HepG2 (cell line): ENCODE results near the gene PTGR2. TPM values are rescaled to one million over a fixed set of nuclear protein-coding genes. Genes with fewer than 3 reads are reported as not detected.

Experiments used
- BHLHE40 ChIP-seq: IDR thresholded peaks from 2 replicates; pipeline ENCODE4 v1.6.1; 2011; ENCODE audit warnings: low read length, improper control_type of control experiment
- CBX2 ChIP-seq, 2 experiments: fragments of 200-600 bp in 1 of 2; sonication (generic); formaldehyde crosslinking in 1 of 2; IDR thresholded peaks; 2 replicates each; pipeline versions ENCODE4 v1.7.0 to v1.8.1; 2018 to 2022; ENCODE audit warnings: low read depth in 2 of 2, low read length in 1 of 2, mild to moderate bottlenecking in 1 of 2, missing genetic modification reagents in 1 of 2
- HOXA9 ChIP-seq: sonication (generic); formaldehyde crosslinking; IDR thresholded peaks from 2 replicates; pipeline ENCODE4 v1.8.1; 2022; ENCODE audit warnings: missing genetic modification reagents, mild to moderate bottlenecking, moderate library complexity, borderline replicate concordance
- IRF2 ChIP-seq: IDR thresholded peaks from 2 replicates; pipeline ENCODE4 v1.6.1; 2018; ENCODE audit warnings: missing genetic modification reagents, missing compliant biosample characterization
- JUND ChIP-seq: sonication (generic); formaldehyde crosslinking; IDR thresholded peaks from 2 replicates; pipeline ENCODE4 v1.8.0; 2022; ENCODE audit warnings: mild to moderate bottlenecking, missing genetic modification reagents
- KAT7 ChIP-seq: IDR thresholded peaks from 2 replicates; pipeline ENCODE4 v1.6.1; 2018; ENCODE audit warnings: borderline replicate concordance, missing compliant biosample characterization
- KDM5A ChIP-seq: fragments of 200-600 bp; sonication (generic); IDR thresholded peaks from 2 replicates; pipeline ENCODE4 v1.7.0; 2018; ENCODE audit warnings: antibody characterized with exemption, mild to moderate bottlenecking, low read length, borderline replicate concordance
- MEF2D ChIP-seq: sonication (generic); formaldehyde crosslinking; IDR thresholded peaks from 2 replicates; pipeline ENCODE4 v1.5.1; 2020; ENCODE audit warnings: mild to moderate bottlenecking, missing genetic modification reagents
- NBN ChIP-seq: fragments of 450-650 bp; conservative IDR thresholded peaks from 2 replicates; pipeline ENCODE4 v1.6.1; 2017
- NFKB2 ChIP-seq: sonication (generic); formaldehyde crosslinking; IDR thresholded peaks from 2 replicates; pipeline ENCODE4 v1.4.0; 2020; ENCODE audit warnings: missing genetic modification reagents, borderline replicate concordance
- PLRG1 ChIP-seq: fragments of 450-650 bp; conservative IDR thresholded peaks from 2 replicates; pipeline ENCODE4 v1.6.1; 2016
- RAD21 ChIP-seq: fragments of 450-650 bp; formaldehyde crosslinking; IDR thresholded peaks from 2 replicates; pipeline ENCODE4 v1.5.0; 2020; ENCODE audit warnings: mild to moderate bottlenecking
- SUZ12 ChIP-seq: fragments of 150-350 bp; IDR thresholded peaks from 2 replicates; pipeline ENCODE4 v1.6.1; 2014; ENCODE audit warnings: low read depth, low read length
- TSC22D2 ChIP-seq: sonication (generic); formaldehyde crosslinking; IDR thresholded peaks from 2 replicates; pipeline ENCODE4 v1.5.1; 2020; ENCODE audit warnings: missing genetic modification reagents, mild to moderate bottlenecking, borderline replicate concordance
- ZBTB42 ChIP-seq: sonication (generic); formaldehyde crosslinking; IDR thresholded peaks from 2 replicates; pipeline ENCODE4 v1.5.0; 2020; ENCODE audit warnings: mild to moderate bottlenecking, missing genetic modification reagents
- ZFP41 ChIP-seq: sonication (generic); formaldehyde crosslinking; IDR thresholded peaks from 2 replicates; pipeline ENCODE4 v1.4.0; 2020; ENCODE audit warnings: mild to moderate bottlenecking, missing genetic modification reagents, borderline replicate concordance
- ZFX ChIP-seq: sonication (generic); formaldehyde crosslinking; IDR thresholded peaks from 2 replicates; pipeline ENCODE4 v1.4.0; 2020; ENCODE audit warnings: mild to moderate bottlenecking, low read depth, missing genetic modification reagents, moderate library complexity
- ZNF160 ChIP-seq: sonication (generic); formaldehyde crosslinking; IDR thresholded peaks from 2 replicates; pipeline ENCODE4 v1.8.0; 2022; ENCODE audit warnings: mild to moderate bottlenecking, inconsistent platforms, missing genetic modification reagents
- ZNF343 ChIP-seq: sonication (generic); formaldehyde crosslinking; IDR thresholded peaks from 2 replicates; pipeline ENCODE4 v1.4.0; 2020; ENCODE audit warnings: mild to moderate bottlenecking, missing genetic modification reagents
- ZNF570 ChIP-seq: sonication (generic); formaldehyde crosslinking; IDR thresholded peaks from 2 replicates; pipeline ENCODE4 v1.4.0; 2020; ENCODE audit warnings: mild to moderate bottlenecking, missing genetic modification reagents, borderline replicate concordance
- ZNF746 ChIP-seq: sonication (generic); formaldehyde crosslinking; IDR thresholded peaks from 2 replicates; pipeline ENCODE4 v1.8.0; 2022; ENCODE audit warnings: mild to moderate bottlenecking, missing genetic modification reagents
- ZNF839 ChIP-seq: sonication (generic); formaldehyde crosslinking; IDR thresholded peaks from 2 replicates; pipeline ENCODE4 v1.4.0; 2020; ENCODE audit warnings: missing genetic modification reagents, mild to moderate bottlenecking, borderline replicate concordance
- polyA plus RNA-seq, 8 experiments: library from polyadenylated mRNA; depleted of rRNA in 3 of 8; stranded (reverse) in 7 of 8; unstranded in 1 of 8; fragments of >200 nt; fragmentation: Illumina TruSeq in 4 of 8; extraction: Trizol in 4 of 8; gene quantifications; 2 replicates each; pipeline versions ENCODE4 v1.2.1 to v1.2.3, GENCODE V29; 2011 to 2016; ENCODE audit warnings: low read depth in 4 of 8, missing spikeins in 1 of 8, mixed read lengths in 1 of 8; ENCODE audit not compliant: insufficient read depth in 1 of 8
- total RNA-seq, 5 experiments: library from RNA; depleted of rRNA; stranded (reverse); fragments of >200 nt; fragmentation: Illumina TruSeq; extraction: Trizol; gene quantifications; 2 replicates each; pipeline ENCODE4 v1.2.3, GENCODE V29; 2016; ENCODE audit warnings: low read depth in 1 of 5
- TF ChIP-seq, protein P1 (sequence below): sonication (generic); formaldehyde crosslinking; IDR thresholded peaks from 2 replicates; pipeline ENCODE4 v1.5.0; 2020; ENCODE audit warnings: missing genetic modification reagents, mild to moderate bottlenecking, borderline replicate concordance
- TF ChIP-seq, protein P2 (sequence below): sonication (generic); formaldehyde crosslinking; IDR thresholded peaks from 2 replicates; pipeline ENCODE4 v1.5.1; 2020; ENCODE audit warnings: mild to moderate bottlenecking, missing genetic modification reagents
- TF ChIP-seq, protein P3 (sequence below): sonication (generic); formaldehyde crosslinking; conservative IDR thresholded peaks from 2 replicates; pipeline ENCODE4 v1.8.0; 2022; ENCODE audit warnings: missing genetic modification reagents

PTGR2 gene
- total and polyA plus RNA-seq, 2 of the 13 experiments (the other 11 are each of a cell fraction or from before 2014, with no cell fraction given) = 3.0 to 4.3 TPM

DNA sequence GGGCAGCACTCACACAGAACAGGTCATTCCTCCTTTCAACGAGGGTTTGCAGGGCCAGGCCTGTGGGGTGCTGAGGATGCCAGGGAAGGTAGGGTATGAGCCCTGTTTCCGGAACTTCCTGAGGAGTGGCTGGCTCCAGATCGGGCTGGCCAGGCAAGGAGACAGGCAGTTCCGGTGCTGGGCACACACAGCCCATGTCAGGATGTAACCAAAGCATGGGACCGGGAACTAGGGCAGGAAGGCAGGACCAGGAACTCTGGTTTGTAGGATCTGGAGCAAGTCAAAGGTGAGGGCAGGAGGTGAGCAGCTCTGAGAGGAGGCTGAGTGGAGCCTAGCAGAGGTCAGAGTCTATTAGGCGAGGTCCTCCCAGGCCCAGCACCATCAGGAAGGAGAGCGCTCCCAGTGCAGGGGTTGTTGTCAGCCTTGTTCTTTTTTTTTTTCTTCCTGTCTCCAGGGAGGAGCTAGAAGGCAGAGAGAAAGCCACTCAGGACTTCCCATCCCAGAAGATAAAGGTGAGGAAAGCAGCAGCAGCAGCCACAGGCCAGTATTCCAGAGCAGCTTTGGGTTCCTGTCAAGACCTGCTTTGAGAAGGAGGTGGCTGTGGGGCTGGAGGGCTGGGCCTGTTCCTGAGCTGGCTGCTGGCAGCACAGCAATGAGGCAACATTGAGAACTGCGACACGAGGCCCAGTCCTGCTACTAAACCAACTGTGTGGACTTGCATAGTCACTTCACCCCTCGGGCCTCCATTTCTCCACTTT lies 49.0 kb upstream of the PTGR2 start (continued):
- TF ChIP-seq, protein P1, sequence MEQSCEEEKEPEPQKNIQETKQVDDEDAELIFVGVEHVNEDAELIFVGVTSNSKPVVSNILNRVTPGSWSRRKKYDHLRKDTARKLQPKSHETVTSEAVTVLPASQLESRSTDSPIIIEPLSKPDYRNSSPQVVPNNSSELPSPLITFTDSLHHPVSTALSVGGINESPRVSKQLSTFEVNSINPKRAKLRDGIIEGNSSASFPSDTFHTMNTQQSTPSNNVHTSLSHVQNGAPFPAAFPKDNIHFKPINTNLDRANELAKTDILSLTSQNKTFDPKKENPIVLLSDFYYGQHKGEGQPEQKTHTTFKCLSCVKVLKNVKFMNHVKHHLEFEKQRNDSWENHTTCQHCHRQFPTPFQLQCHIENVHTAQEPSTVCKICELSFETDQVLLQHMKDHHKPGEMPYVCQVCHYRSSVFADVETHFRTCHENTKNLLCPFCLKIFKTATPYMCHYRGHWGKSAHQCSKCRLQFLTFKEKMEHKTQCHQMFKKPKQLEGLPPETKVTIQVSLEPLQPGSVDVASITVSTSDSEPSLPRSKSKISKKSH = 0 out of 2 replicates have a peak, but pooled peaks have one; percentile 49
- no peak for TF ChIP-seq NFKB2
- TF ChIP-seq JUND (CRISPR knock-in tag) = no peak
- TF ChIP-seq RAD21 (CRISPR knock-in tag) = no peak
- no peak for TF ChIP-seq ZNF839 (CRISPR knock-in tag)
- TF ChIP-seq, protein P2, sequence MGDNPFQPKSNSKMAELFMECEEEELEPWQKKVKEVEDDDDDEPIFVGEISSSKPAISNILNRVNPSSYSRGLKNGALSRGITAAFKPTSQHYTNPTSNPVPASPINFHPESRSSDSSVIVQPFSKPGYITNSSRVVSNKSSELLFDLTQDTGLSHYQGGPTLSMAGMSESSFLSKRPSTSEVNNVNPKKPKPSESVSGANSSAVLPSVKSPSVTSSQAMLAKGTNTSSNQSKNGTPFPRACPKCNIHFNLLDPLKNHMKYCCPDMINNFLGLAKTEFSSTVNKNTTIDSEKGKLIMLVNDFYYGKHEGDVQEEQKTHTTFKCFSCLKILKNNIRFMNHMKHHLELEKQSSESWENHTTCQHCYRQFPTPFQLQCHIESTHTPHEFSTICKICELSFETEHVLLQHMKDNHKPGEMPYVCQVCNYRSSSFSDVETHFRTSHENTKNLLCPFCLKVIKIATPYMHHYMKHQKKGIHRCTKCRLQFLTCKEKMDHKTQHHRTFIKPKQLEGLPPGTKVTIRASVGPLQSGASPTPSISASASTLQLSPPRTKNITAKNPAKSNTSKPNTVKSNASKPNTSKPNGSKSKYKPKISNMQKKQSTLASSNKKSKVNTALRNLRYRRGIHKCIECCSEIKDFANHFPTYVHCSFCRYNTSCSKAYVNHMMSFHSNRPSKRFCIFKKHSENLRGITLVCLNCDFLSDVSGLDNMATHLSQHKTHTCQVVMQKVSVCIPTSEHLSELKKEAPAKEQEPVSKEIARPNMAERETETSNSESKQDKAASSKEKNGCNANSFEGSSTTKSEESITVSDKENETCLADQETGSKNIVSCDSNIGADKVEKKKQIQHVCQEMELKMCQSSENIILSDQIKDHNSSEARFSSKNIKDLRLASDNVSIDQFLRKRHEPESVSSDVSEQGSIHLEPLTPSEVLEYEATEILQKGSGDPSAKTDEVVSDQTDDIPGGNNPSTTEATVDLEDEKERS (CRISPR knock-in tag) = no peak
- no peak for TF ChIP-seq CBX2 (IDR thresholded peaks at IDR 0.05; ENCODE audit: low read depth, low read length)
- TF ChIP-seq CBX2 (CRISPR knock-in tag; IDR thresholded peaks at IDR 0.05; ENCODE audit: low read depth) = no peak
- TF ChIP-seq ZNF746 (CRISPR knock-in tag) = 0 out of 2 replicates have a peak, but pooled peaks have one; percentile 40
- TF ChIP-seq IRF2 (CRISPR knock-in tag) = no peak
- TF ChIP-seq NBN = no peak
- TF ChIP-seq, protein P3, sequence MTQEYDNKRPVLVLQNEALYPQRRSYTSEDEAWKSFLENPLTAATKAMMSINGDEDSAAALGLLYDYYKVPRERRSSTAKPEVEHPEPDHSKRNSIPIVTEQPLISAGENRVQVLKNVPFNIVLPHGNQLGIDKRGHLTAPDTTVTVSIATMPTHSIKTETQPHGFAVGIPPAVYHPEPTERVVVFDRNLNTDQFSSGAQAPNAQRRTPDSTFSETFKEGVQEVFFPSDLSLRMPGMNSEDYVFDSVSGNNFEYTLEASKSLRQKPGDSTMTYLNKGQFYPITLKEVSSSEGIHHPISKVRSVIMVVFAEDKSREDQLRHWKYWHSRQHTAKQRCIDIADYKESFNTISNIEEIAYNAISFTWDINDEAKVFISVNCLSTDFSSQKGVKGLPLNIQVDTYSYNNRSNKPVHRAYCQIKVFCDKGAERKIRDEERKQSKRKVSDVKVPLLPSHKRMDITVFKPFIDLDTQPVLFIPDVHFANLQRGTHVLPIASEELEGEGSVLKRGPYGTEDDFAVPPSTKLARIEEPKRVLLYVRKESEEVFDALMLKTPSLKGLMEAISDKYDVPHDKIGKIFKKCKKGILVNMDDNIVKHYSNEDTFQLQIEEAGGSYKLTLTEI (CRISPR knock-in tag) = no peak
- peak; percentile 85; the same call in 1 of the 2 replicates for TF ChIP-seq ZFX
- no peak for TF ChIP-seq HOXA9
- no peak for TF ChIP-seq ZNF160 (CRISPR knock-in tag)
- TF ChIP-seq KDM5A = no peak
- TF ChIP-seq ZNF570 (CRISPR knock-in tag) = no peak
- no peak for TF ChIP-seq BHLHE40
- TF ChIP-seq ZNF343 = no peak
- TF ChIP-seq MEF2D (CRISPR knock-in tag) = no peak
- TF ChIP-seq TSC22D2 (CRISPR knock-in tag) = no peak
- no peak for TF ChIP-seq PLRG1
- TF ChIP-seq KAT7 (CRISPR knock-in tag) = no peak
- no peak for TF ChIP-seq SUZ12
- TF ChIP-seq ZFP41 (CRISPR knock-in tag) = peak; percentile 27; the same call in 1 of the 2 replicates
- TF ChIP-seq ZBTB42 = no peak
